Activated T-helper 1 cell treated with anti-CD3 and anti-CD28 coated beads, Interleukin-12 subunit alpha, Interleukin-12 subunit beta, Interleukin-2, Interleukin-4 antibody, amounts not matched to agents 30 ng/mL and 10 ng/mL and 1 ng/mL, durations not matched to agents 14 hours and 24 hours and 36 hours (primary cell): ENCODE measurements around the gene JAML. TPM values are rescaled to one million over a fixed set of nuclear protein-coding genes. Genes with fewer than 3 reads are reported as not detected.

Experiments used
- DNase-seq: peaks from one replicate; pipeline ENCODE4 v3.0.0; 2021; ENCODE audit warnings: low spot score
- H3K27ac Mint-ChIP-seq: one replicate; pipeline ENCODE4 v1.8.0; 2021; ENCODE audit warnings: mild to moderate bottlenecking, mixed read lengths
- H3K27me3 Mint-ChIP-seq: one replicate; pipeline ENCODE4 v1.8.0; 2022; ENCODE audit warnings: mild to moderate bottlenecking, moderate library complexity, mixed read lengths; ENCODE audit not compliant: insufficient read depth
- H3K36me3 Mint-ChIP-seq: one replicate; pipeline ENCODE4 v1.8.0; 2021; ENCODE audit warnings: low read depth, mixed read lengths
- H3K4me1 Mint-ChIP-seq: one replicate; pipeline ENCODE4 v1.8.0; 2021; ENCODE audit warnings: low read depth, mixed read lengths
- H3K4me3 Mint-ChIP-seq: one replicate; pipeline ENCODE4 v1.8.0; 2021; ENCODE audit warnings: mild to moderate bottlenecking, moderate library complexity, mixed read lengths
- H3K9me3 Mint-ChIP-seq: one replicate; pipeline ENCODE4 v1.8.0; 2021; ENCODE audit warnings: mixed read lengths
- intact Hi-C: fragments of 100-400 bp; cut with micrococcal nuclease; formaldehyde crosslinking; loops from one replicate; pipeline ENCODE4 v1.15.1; 2024
- total RNA-seq: library from RNA; stranded (reverse); gene quantifications from 2 replicates; pipeline ENCODE4 v1.2.3, GENCODE V29; 2022

Gene JAML
- total RNA-seq, 1 donor from 2014 or later, result 264 TPM

DNA sequence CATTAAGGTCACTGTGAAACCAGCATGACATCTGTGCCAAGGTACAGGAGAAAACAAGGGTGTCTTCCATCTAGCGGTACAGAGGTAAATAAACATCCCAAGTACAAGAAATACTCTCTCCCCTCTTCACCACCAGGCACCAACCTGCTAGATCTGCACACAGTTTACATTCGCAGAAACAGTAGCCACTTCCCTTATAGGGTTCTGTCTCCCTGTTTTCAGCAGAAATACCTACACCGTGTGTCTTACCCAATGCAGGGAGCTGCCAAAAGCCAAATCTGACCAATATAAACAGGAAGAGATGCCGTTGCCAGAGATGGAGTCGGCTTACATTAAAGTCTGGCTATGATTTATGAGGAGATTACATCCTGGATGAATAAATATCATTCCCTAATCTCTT is 73.4 kb downstream of the JAML start:
- no peak overlapping the region for H3K27ac Mint-ChIP-seq
- intact Hi-C loops, result no loop called here
- peaks cover 4% of the 10 kb centered on the region for H3K4me1 Mint-ChIP-seq
- no peak for DNase-seq
- H3K27me3 Mint-ChIP-seq, result peaks cover 66% of the 10 kb centered on the region
- no peaks in the 10 kb centered on the region for H3K36me3 Mint-ChIP-seq
- H3K9me3 Mint-ChIP-seq, result no peaks in the 10 kb centered on the region
- H3K4me3 Mint-ChIP-seq, result peak overlapping the region; percentile 50

DNA sequence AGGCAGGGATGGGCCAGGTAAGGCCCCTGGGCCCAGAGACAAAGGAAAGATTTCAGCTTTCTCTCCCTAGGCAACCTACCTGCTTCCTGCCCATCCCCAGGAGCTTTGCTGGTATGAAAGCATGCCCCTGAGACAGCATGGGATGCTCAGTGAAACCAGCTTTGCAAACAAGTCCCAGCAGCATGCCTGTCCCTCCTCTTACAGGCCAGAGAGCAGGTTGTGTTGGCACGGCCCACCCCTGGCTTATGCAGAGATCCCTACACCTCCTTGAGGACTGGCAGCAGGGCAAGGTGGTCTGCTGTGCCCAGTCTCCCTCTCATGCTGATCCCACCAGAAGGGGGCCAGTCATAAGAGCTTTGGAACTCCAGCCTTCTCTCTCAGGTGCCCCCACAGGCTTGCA is 75.3 kb downstream of the JAML start:
- no peak for DNase-seq
- H3K4me3 Mint-ChIP-seq, result no peak overlapping the region
- no peaks in the 10 kb centered on the region for H3K36me3 Mint-ChIP-seq
- H3K4me1 Mint-ChIP-seq, result peaks cover 6% of the 10 kb centered on the region
- intact Hi-C loops, result loop anchor here (5.0 kb wide), 2 partner anchors 93 to 193 kb away; partner anchors contain the start of genes CD3D and CD3G
- no peaks in the 10 kb centered on the region for H3K9me3 Mint-ChIP-seq
- peaks cover 61% of the 10 kb centered on the region for H3K27me3 Mint-ChIP-seq
- no peak overlapping the region for H3K27ac Mint-ChIP-seq

DNA sequence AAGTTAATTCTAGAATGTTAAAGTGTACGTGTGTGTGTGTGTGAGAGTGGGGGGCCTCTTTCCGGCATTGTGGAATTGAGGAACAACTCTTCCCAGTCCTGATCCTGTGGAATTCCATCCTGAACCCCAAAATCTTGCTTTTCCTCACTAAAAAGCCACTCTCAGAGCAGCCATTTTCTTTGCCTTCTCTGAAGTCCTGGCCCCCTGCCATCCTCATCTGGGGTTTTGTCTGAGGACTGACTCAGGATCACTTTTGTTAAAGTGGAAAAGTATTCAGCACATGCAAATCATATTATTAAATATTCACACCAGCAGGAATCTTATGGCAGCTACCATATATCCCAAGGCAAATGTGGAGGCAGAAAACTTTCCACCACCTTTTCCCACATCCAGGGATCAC is 76.0 kb downstream of the JAML start:
- Mint-ChIP-seq H3K4me1 (peaks cover 6% of the 10 kb centered on the region), H3K27me3 (peaks cover 61% of the 10 kb centered on the region), H3K9me3 (no peaks in the 10 kb centered on the region), H3K4me3 (no peak overlapping the region), H3K27ac (no peak overlapping the region), H3K36me3 (no peaks in the 10 kb centered on the region)
- DNase-seq, result no peak
- intact Hi-C loops, result loop anchor here (5.0 kb wide), 2 partner anchors 93 to 193 kb away; partner anchors contain the start of genes CD3D and CD3G

DNA sequence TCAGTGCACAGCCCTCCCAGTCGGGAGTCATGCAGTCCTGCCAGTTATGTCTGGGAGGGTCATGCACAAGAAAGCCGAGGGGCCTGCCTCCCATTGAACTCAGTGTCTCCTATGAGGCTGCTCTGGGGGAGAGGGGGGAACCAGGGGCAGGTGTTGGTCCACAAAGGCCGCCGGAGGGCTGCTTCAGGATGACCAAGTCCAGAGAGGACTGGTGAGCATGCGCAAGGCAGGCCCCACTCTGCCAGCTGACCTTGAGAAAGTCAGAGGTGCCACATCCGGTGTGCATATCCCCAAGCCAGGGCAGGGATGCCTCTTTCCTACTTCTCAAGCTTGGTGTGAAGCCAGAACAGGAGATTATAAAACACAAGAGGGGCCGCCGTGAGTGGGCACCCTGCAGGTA is 76.6 kb downstream of the JAML start:
- intact Hi-C loops, result loop anchor here (5.0 kb wide), 2 partner anchors 94 to 194 kb away; partner anchors contain the start of genes CD3D and CD3G
- no peak for DNase-seq
- Mint-ChIP-seq H3K27ac (no peak overlapping the region), H3K9me3 (no peaks in the 10 kb centered on the region), H3K27me3 (peaks cover 60% of the 10 kb centered on the region), H3K4me3 (no peak overlapping the region), H3K4me1 (peaks cover 7% of the 10 kb centered on the region), H3K36me3 (no peaks in the 10 kb centered on the region)

DNA sequence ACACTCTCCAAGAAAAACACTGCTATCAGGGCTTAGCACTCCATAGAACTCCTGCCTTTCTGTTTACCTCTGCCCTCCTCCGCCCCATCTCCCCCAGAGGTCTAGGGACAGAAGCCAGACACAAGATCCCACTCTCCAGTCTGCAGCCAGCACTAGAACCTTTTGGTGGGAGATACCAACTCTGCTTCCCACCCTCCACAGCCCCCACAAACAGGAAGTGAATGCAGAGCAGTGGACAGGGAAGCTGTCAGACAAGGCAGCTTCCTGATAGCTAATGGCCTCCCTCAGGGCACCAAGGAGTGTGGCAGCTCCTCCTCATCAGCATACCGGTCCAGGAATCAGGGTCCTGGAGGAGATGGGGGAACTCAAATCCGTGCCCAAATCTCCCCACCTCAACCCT is 77.3 kb downstream of the JAML start:
- no peak for DNase-seq
- H3K36me3 Mint-ChIP-seq, result no peaks in the 10 kb centered on the region
- H3K9me3 Mint-ChIP-seq, result no peaks in the 10 kb centered on the region
- H3K27ac Mint-ChIP-seq, result no peak overlapping the region
- peaks cover 59% of the 10 kb centered on the region for H3K27me3 Mint-ChIP-seq
- intact Hi-C loops, result loop anchor here (5.0 kb wide), 2 partner anchors 95 to 195 kb away; partner anchors contain the start of genes CD3D and CD3G
- peaks cover 14% of the 10 kb centered on the region for H3K4me1 Mint-ChIP-seq
- no peak overlapping the region for H3K4me3 Mint-ChIP-seq

DNA sequence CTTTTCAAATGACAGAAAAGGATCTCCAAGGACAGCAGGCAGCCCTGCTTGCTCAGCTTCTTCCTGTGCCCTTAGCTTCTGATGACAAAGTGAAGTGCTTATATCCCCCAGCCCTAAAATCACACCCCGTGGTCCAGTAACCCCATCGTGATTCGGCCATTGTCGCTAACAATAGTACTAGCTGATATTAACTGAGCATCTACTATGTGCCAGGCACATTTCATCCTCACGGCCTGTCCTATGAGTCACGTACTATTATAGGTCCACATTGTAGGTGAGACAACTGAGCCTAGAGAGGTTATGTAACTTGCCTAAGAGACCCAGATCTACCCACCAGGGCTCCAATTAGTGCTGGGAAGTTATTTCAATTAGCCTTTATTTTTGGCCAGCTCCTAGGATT is 78.3 kb downstream of the JAML start:
- no peak for DNase-seq
- peak overlapping the region; percentile 66 for H3K27ac Mint-ChIP-seq
- intact Hi-C loops, result loop anchor here (5.0 kb wide), 2 partner anchors 96 to 196 kb away; partner anchors contain the start of genes CD3D and CD3G
- H3K9me3 Mint-ChIP-seq, result no peaks in the 10 kb centered on the region
- peaks cover 17% of the 10 kb centered on the region for H3K4me1 Mint-ChIP-seq
- no peaks in the 10 kb centered on the region for H3K36me3 Mint-ChIP-seq
- peaks cover 53% of the 10 kb centered on the region for H3K27me3 Mint-ChIP-seq
- peak overlapping the region; percentile 85 for H3K4me3 Mint-ChIP-seq

DNA sequence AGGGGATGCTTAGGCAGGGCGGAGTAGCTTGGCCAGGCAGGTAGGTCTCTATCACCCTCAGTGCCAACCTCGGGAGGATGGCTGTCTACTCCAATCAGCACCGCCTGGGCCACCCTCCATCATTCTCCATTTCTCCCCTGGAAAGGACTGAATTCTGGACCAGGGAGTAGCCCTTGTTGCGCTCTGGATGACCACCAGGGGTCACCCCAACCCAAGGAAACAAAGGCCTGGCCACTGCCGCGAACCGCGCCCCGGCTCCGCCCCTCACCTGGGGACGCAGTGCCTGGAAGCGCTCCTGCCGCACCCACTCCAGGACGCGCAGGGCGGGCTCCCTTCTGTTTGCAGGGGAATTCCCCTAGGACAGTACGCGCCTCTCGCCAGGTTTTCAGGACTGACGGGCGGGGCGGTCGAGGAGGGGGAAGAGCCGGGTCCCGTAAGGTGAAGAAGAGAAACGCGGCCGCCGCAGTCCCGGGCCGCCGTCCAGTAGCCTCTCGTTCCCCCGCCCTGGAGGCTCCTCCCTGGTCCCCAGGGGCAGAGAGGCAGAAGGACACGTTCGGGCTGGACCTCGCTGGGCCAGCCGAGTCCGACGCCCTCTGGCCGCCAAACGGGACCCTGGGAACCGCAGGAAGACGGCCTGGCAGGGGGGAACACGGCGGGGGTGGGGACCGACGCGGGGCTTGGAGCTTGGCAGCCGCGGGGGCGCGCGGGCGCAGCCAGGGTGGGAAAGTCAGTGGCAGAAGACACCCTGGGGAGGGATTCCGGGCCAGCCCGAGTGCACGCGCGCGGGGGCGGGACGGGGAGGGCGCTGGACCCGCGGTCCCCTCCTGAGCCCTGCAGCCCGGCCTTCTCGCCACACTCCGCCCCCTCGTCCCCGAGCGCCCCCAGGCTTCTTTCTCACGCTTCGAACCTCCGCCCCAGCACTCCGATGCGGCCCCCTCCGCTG is 79.3 kb downstream of the JAML start:
- Mint-ChIP-seq H3K9me3 (no peaks in the 10 kb centered on the region), H3K4me3 (peak overlapping the region; percentile 87), H3K4me1 (peaks cover 17% of the 10 kb centered on the region), H3K27me3 (peaks cover 48% of the 10 kb centered on the region), H3K27ac (peak overlapping the region; percentile 70), H3K36me3 (no peaks in the 10 kb centered on the region)
- intact Hi-C loops, result loop anchor here (1.0 to 5.0 kb wide), 12 partner anchors 8 to 514 kb away; partner anchors contain the start of genes ATP5MG, CD3D, CD3G and UBE4A
- peak; percentile 86 for DNase-seq

DNA sequence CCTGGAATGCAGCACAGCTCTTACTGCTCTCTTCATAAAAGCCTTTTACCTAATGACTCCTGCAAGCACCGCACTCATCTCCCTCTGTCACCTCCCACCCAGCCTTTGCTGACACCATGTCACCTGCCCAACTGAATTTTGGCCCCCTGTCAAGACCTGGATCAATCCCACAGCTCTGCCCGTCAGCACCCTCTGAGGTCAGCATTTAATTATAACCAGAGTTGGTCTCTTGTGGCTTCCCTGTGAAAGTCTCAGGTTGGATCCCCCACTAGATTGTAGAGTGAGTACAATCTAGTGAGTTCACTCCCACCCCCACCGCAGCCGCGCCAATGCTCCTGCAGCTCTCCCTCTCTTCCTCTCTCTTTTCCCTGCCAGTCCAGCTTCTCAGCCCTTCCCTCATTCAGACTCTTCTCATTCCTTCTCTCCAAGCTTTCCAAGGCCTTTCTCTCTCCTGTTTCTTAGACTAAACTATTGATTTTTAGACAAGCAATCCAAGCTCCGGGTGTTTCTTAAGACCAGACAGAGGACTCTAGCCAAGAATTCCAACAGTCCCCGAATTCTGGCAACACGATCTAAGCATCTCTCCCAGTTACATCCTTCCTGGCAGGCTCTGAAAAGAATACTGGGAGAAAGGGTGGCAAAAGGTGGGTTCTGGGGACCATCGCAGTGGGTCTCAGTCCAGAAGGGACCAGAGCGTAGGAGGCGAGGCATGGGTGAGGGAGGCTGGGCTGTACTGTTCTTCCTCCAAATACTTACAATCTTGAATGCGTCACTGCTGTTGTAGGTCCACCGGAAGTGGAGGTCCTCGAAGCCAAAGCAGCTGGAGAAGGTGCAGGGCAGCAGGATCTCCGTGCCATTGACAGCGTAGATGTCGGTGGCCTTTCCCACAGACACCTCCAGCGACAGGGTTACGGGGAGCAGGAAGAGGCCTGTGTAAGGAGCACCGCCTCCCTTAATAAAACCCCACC is 80.2 kb downstream of the JAML start:
- Mint-ChIP-seq H3K27me3 (peaks cover 41% of the 10 kb centered on the region), H3K4me3 (peak overlapping the region; percentile 87), H3K27ac (peak overlapping the region; percentile 9), H3K4me1 (peaks cover 17% of the 10 kb centered on the region), H3K36me3 (no peaks in the 10 kb centered on the region), H3K9me3 (no peaks in the 10 kb centered on the region)
- intact Hi-C loops, result loop anchor here (1.0 to 5.0 kb wide), 12 partner anchors 9 to 515 kb away; partner anchors contain the start of genes ATP5MG, CD3D, CD3G and UBE4A
- no peak for DNase-seq

Other genes starting within 250 kb of the JAML start
- 87.8 and 88.3 TPM in 2 replicates for gene IL10RA, start 238.6 kb downstream of the JAML start, total RNA-seq
- gene TMPRSS4, start 147.9 kb downstream of the JAML start, total RNA-seq, result not detected in 2 replicates
- gene SMIM35, start 138.0 kb downstream of the JAML start, total RNA-seq, result 0.10 and 0.16 TPM in 2 replicates
- 0.08 TPM in 1 of 2 replicates, not detected in the other for gene SCN4B, start 72.2 kb downstream of the JAML start, total RNA-seq
- not detected in 2 replicates for gene SCN2B, start 48.4 kb downstream of the JAML start, total RNA-seq
- gene MPZL3, start 27.4 kb upstream of the JAML start, total RNA-seq, result 63.5 and 69.3 TPM in 2 replicates
- gene MPZL2, start 39.3 kb upstream of the JAML start, total RNA-seq, result 13.2 and 15.9 TPM in 2 replicates
- 630 and 646 TPM in 2 replicates for gene CD3E, start 79.7 kb upstream of the JAML start, total RNA-seq
- gene CD3D, start 117.7 kb upstream of the JAML start, total RNA-seq, result 486 and 491 TPM in 2 replicates
- 134 and 145 TPM in 2 replicates for gene CD3G, start 119.3 kb upstream of the JAML start, total RNA-seq
- gene UBE4A, start 134.6 kb upstream of the JAML start, total RNA-seq, result 44.1 and 46.0 TPM in 2 replicates
- 205 and 216 TPM in 2 replicates for gene ATP5MG, start 176.6 kb upstream of the JAML start, total RNA-seq
- 78.4 and 87.8 TPM in 2 replicates for gene KMT2A, start 211.5 kb upstream of the JAML start, total RNA-seq